Liver (tissue), 9 donors: ENCODE results near the gene ITCH. TPM values are rescaled to one million over a fixed set of nuclear protein-coding genes. Genes with fewer than 3 reads are reported as not detected.

ENCODE experiments used
- DNase-seq: peaks from one replicate; pipeline ENCODE4 v3.0.0-alpha.2; 2017; ENCODE audit warnings: low spot score
- H3K27ac ChIP-seq, 2 donors: one replicate each; pipeline ENCODE4 v1.7.0; 2013; ENCODE audit warnings: inconsistent platforms in 2 of 2, low read length in 2 of 2, control low read depth in 1 of 2, low read depth in 1 of 2, mild to moderate bottlenecking in 1 of 2
- H3K27me3 ChIP-seq, 4 donors: one replicate each; pipeline versions ENCODE4 v1.6.1 to v1.7.0; 2013; ENCODE audit warnings: low read length in 3 of 4, inconsistent platforms in 1 of 4, mild to moderate bottlenecking in 1 of 4, moderate library complexity in 1 of 4; ENCODE audit not compliant: control insufficient read depth in 4 of 4, insufficient read depth in 4 of 4
- H3K36me3 ChIP-seq, 4 donors: one replicate each; pipeline versions ENCODE4 v1.6.1 to v1.7.0; 2013; ENCODE audit warnings: low read length in 3 of 4, mild to moderate bottlenecking in 3 of 4, low read depth in 1 of 4, moderate library complexity in 1 of 4; ENCODE audit not compliant: control insufficient read depth in 4 of 4, insufficient read depth in 3 of 4
- H3K4me1 ChIP-seq, 4 donors: one replicate each; pipeline versions ENCODE4 v1.6.1 to v1.7.0; 2013; ENCODE audit warnings: low read length in 3 of 4, mild to moderate bottlenecking in 3 of 4, moderate library complexity in 1 of 4; ENCODE audit not compliant: control insufficient read depth in 4 of 4, insufficient read depth in 4 of 4
- H3K4me3 ChIP-seq, 3 donors: one replicate each; pipeline versions ENCODE4 v1.6.1 to v1.7.0; 2013; ENCODE audit warnings: low read length in 3 of 3, control low read depth in 1 of 3, low read depth in 1 of 3, mild to moderate bottlenecking in 1 of 3
- H3K9ac ChIP-seq, 2 donors: one replicate each; pipeline ENCODE4 v1.7.0; 2013; ENCODE audit warnings: low read length in 2 of 2, mild to moderate bottlenecking in 2 of 2, moderate library complexity in 2 of 2, control low read depth in 1 of 2, low read depth in 1 of 2
- H3K9me3 ChIP-seq, 4 donors: one replicate each; pipeline versions ENCODE4 v1.6.1 to v1.7.0; 2013; ENCODE audit warnings: low read length in 3 of 4; ENCODE audit not compliant: control insufficient read depth in 4 of 4
- ATF3 ChIP-seq: IDR thresholded peaks from 2 replicates; pipeline ENCODE4 v1.6.1; 2016; ENCODE audit warnings: antibody characterized with exemption
- EGR1 ChIP-seq, 2 donors: IDR thresholded peaks; 2 replicates each; pipeline ENCODE4 v1.6.1; 2016 to 2018; ENCODE audit warnings: antibody characterized with exemption in 2 of 2, low read depth in 2 of 2
- FOXA1 ChIP-seq: IDR thresholded peaks from 2 replicates; pipeline ENCODE4 v1.6.1; 2016; ENCODE audit warnings: antibody characterized with exemption
- FOXA2 ChIP-seq: IDR thresholded peaks from 2 replicates; pipeline ENCODE4 v1.6.1; 2016; ENCODE audit warnings: antibody characterized with exemption
- GABPA ChIP-seq, 2 donors: IDR thresholded peaks in 1 of 2; conservative IDR thresholded peaks in 1 of 2; 2 replicates each; pipeline ENCODE4 v1.6.1; 2016; ENCODE audit warnings: antibody characterized with exemption in 2 of 2, mild to moderate bottlenecking in 1 of 2, moderate library complexity in 1 of 2
- HNF4A ChIP-seq, 2 donors: conservative IDR thresholded peaks; 2 replicates each; pipeline ENCODE4 v1.6.1; 2016; ENCODE audit warnings: antibody characterized with exemption in 2 of 2, mild to moderate bottlenecking in 2 of 2
- HNF4G ChIP-seq: IDR thresholded peaks from 2 replicates; pipeline ENCODE4 v1.6.1; 2016; ENCODE audit warnings: antibody characterized with exemption
- JUND ChIP-seq, 2 donors: IDR thresholded peaks; 2 replicates each; pipeline ENCODE4 v1.6.1; 2016; ENCODE audit warnings: antibody characterized with exemption in 2 of 2
- NR2F2 ChIP-seq: IDR thresholded peaks from 2 replicates; pipeline ENCODE4 v1.6.1; 2016; ENCODE audit warnings: antibody characterized with exemption
- RAD21 ChIP-seq, 2 donors: IDR thresholded peaks; 2 replicates each; pipeline ENCODE4 v1.6.1; 2016; ENCODE audit warnings: antibody characterized with exemption in 2 of 2, mild to moderate bottlenecking in 2 of 2
- RXRA ChIP-seq, 2 donors: IDR thresholded peaks; 2 replicates each; pipeline ENCODE4 v1.6.1; 2017 to 2018; ENCODE audit warnings: antibody characterized with exemption in 2 of 2, mild to moderate bottlenecking in 1 of 2
- SP1 ChIP-seq: IDR thresholded peaks from 2 replicates; pipeline ENCODE4 v1.6.1; 2018; ENCODE audit warnings: antibody characterized with exemption, mild to moderate bottlenecking
- TAF1 ChIP-seq: conservative IDR thresholded peaks from 2 replicates; pipeline ENCODE4 v1.6.1; 2016; ENCODE audit warnings: antibody characterized with exemption, mild to moderate bottlenecking
- YY1 ChIP-seq: IDR thresholded peaks from 2 replicates; pipeline ENCODE4 v1.6.1; 2016; ENCODE audit warnings: antibody characterized with exemption, mild to moderate bottlenecking
- WGBS: extraction: QIAGEN DNeasy Blood & Tissue Kit; methylation state at CpG from one replicate; pipeline ENCODE4 v1.1.7; 2013; 5-methylcytosine and 5-hydroxymethylcytosine counted together
- polyA plus RNA-seq, 2 donors: library from polyadenylated mRNA; stranded (reverse) in 1 of 2; unstranded in 1 of 2; fragments of 200-250 nt in 1 of 2; fragments of >200 nt in 1 of 2; fragmentation: Nextera tagmentation in 1 of 2; extraction: Ambion mirVana in 1 of 2; gene quantifications; one replicate each; pipeline versions ENCODE4 v1.2.1 to v1.2.3, GENCODE V29; 2013 to 2015
- total RNA-seq, 2 donors: library from RNA; depleted of rRNA; stranded (reverse); fragments of >200 nt; gene quantifications; one replicate each; pipeline ENCODE4 v1.2.3, GENCODE V29; 2014
- TF ChIP-seq, protein P1 (sequence below): IDR thresholded peaks from 2 replicates; pipeline ENCODE4 v1.6.1; 2016; ENCODE audit warnings: antibody characterized with exemption
- TF ChIP-seq, protein P2 (sequence below): IDR thresholded peaks from 2 replicates; pipeline ENCODE4 v1.6.1; 2016; ENCODE audit warnings: antibody characterized with exemption
- TF ChIP-seq, protein P3 (sequence below): fragments of 150-350 bp; IDR thresholded peaks from 2 replicates; pipeline ENCODE4 v1.5.1; 2017; ENCODE audit warnings: improper control_type of control experiment, low read depth, low read length; ENCODE audit not compliant: missing input control
- TF ChIP-seq, protein P4 (sequence below): IDR thresholded peaks from 2 replicates; pipeline ENCODE4 v1.6.1; 2016; ENCODE audit warnings: antibody characterized with exemption, mild to moderate bottlenecking
- donor health status: healthy.
- donor health status: healthy.
- donor health status: healthy.
- donor health status: healthy.
- donor health status: healthy.

The ITCH gene
- total and polyA plus RNA-seq, 4 donors, result 14.3 to 85.3 (median 25.8) TPM

DNA sequence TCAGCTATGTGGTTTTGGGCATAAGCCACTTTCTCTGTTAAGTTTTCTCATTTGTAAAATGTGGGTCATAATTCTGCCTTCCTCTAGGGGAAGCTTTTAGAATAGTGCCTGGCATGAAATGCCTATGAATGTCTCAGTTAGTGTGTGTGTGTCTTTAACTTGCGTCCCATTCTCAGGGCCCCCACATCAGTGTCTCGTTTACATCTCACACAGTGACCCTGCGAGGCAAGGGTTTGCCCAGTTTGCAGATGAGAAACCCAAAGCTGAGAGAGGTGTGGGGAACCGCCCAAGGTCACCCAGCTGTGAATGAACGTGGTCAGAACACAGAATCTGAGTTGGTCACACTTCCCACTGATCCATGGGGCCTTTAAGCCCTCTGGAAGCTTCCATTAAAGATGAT, 167.3 kb downstream of the ITCH start:
- no peak for DNase-seq
- 87% methylated on average over 5 of the region's 5 CpGs for WGBS
- no peaks in the 10 kb centered on the region for H3K27me3 ChIP-seq
- no peak overlapping the region for H3K27ac ChIP-seq
- no peak overlapping the region for H3K9ac ChIP-seq
- no peak overlapping the region for H3K4me3 ChIP-seq
- H3K36me3 ChIP-seq, result peaks cover 4 to 44% (median 34%) of the 10 kb centered on the region in 4 donors
- TF ChIP-seq, protein P1, sequence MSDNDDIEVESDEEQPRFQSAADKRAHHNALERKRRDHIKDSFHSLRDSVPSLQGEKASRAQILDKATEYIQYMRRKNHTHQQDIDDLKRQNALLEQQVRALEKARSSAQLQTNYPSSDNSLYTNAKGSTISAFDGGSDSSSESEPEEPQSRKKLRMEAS, result no peak
- TF ChIP-seq EGR1 (IDR thresholded peaks at IDR 0.05; ENCODE audit: low read depth in 2 of 2) (no peak), HNF4G (no peak), SP1 (no peak), TAF1 (no peak), RXRA (IDR thresholded peaks at IDR 0.05) (no peak), RAD21 (IDR thresholded peaks at IDR 0.05) (no peak), FOXA2 (no peak), YY1 (no peak), NR2F2 (no peak), FOXA1 (no peak), JUND (IDR thresholded peaks at IDR 0.05) (no peak), HNF4A (conservative IDR thresholded peaks at IDR 0.05) (no peak), GABPA (IDR thresholded peaks at IDR 0.05 in 1 of 2, conservative IDR thresholded peaks at IDR 0.05 in 1 of 2) (no peak), ATF3 (no peak)
- TF ChIP-seq, protein P2, sequence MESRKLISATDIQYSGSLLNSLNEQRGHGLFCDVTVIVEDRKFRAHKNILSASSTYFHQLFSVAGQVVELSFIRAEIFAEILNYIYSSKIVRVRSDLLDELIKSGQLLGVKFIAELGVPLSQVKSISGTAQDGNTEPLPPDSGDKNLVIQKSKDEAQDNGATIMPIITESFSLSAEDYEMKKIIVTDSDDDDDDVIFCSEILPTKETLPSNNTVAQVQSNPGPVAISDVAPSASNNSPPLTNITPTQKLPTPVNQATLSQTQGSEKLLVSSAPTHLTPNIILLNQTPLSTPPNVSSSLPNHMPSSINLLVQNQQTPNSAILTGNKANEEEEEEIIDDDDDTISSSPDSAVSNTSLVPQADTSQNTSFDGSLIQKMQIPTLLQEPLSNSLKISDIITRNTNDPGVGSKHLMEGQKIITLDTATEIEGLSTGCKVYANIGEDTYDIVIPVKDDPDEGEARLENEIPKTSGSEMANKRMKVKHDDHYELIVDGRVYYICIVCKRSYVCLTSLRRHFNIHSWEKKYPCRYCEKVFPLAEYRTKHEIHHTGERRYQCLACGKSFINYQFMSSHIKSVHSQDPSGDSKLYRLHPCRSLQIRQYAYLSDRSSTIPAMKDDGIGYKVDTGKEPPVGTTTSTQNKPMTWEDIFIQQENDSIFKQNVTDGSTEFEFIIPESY, result no peak
- TF ChIP-seq, protein P3, sequence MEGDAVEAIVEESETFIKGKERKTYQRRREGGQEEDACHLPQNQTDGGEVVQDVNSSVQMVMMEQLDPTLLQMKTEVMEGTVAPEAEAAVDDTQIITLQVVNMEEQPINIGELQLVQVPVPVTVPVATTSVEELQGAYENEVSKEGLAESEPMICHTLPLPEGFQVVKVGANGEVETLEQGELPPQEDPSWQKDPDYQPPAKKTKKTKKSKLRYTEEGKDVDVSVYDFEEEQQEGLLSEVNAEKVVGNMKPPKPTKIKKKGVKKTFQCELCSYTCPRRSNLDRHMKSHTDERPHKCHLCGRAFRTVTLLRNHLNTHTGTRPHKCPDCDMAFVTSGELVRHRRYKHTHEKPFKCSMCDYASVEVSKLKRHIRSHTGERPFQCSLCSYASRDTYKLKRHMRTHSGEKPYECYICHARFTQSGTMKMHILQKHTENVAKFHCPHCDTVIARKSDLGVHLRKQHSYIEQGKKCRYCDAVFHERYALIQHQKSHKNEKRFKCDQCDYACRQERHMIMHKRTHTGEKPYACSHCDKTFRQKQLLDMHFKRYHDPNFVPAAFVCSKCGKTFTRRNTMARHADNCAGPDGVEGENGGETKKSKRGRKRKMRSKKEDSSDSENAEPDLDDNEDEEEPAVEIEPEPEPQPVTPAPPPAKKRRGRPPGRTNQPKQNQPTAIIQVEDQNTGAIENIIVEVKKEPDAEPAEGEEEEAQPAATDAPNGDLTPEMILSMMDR, result no peak
- TF ChIP-seq, protein P4, sequence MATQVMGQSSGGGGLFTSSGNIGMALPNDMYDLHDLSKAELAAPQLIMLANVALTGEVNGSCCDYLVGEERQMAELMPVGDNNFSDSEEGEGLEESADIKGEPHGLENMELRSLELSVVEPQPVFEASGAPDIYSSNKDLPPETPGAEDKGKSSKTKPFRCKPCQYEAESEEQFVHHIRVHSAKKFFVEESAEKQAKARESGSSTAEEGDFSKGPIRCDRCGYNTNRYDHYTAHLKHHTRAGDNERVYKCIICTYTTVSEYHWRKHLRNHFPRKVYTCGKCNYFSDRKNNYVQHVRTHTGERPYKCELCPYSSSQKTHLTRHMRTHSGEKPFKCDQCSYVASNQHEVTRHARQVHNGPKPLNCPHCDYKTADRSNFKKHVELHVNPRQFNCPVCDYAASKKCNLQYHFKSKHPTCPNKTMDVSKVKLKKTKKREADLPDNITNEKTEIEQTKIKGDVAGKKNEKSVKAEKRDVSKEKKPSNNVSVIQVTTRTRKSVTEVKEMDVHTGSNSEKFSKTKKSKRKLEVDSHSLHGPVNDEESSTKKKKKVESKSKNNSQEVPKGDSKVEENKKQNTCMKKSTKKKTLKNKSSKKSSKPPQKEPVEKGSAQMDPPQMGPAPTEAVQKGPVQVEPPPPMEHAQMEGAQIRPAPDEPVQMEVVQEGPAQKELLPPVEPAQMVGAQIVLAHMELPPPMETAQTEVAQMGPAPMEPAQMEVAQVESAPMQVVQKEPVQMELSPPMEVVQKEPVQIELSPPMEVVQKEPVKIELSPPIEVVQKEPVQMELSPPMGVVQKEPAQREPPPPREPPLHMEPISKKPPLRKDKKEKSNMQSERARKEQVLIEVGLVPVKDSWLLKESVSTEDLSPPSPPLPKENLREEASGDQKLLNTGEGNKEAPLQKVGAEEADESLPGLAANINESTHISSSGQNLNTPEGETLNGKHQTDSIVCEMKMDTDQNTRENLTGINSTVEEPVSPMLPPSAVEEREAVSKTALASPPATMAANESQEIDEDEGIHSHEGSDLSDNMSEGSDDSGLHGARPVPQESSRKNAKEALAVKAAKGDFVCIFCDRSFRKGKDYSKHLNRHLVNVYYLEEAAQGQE, result no peak
- no peaks in the 10 kb centered on the region for H3K9me3 ChIP-seq
- peaks cover 0 to 9% (median 2%) of the 10 kb centered on the region in 4 donors for H3K4me1 ChIP-seq
